Activated CD8-positive, alpha-beta T cell treated with anti-CD3 and anti-CD28 coated beads for 36 hours (primary cell): Measurements from ENCODE around the gene STEAP3. TPM values are rescaled to one million over a fixed set of nuclear protein-coding genes. Genes with fewer than 3 reads are reported as not detected.

Source experiments
- ATAC-seq: fragments of 200-7000 bp; cut with Tn5 transposase; one replicate; pipeline ENCODE4 v1.10.0; 2021; ENCODE audit warnings: mild to moderate bottlenecking, moderate library complexity
- CTCF ChIA-PET: fragments of 350-600 bp; sonication (Branson Sonifier 250); formaldehyde crosslinking; loops from one replicate; lab custom pipeline; 2021; ENCODE audit warnings: antibody characterized with exemption; lab: Charles Lee
- POLR2A ChIA-PET: fragments of 350-600 bp; sonication (Branson Sonifier 250); formaldehyde crosslinking; loops from one replicate; lab custom pipeline; 2021; ENCODE audit warnings: antibody characterized with exemption; lab: Charles Lee
- DNase-seq: peaks from one replicate; pipeline ENCODE4 v3.0.0-alpha.2; 2020
- H3K27ac Mint-ChIP-seq: one replicate; pipeline ENCODE4 v1.8.0; 2021; ENCODE audit warnings: mild to moderate bottlenecking, mixed read lengths
- H3K27me3 Mint-ChIP-seq: one replicate; pipeline ENCODE4 v1.8.0; 2021; ENCODE audit warnings: mixed read lengths
- H3K36me3 Mint-ChIP-seq: one replicate; pipeline ENCODE4 v1.8.0; 2021; ENCODE audit warnings: low read depth, mixed read lengths
- H3K4me1 Mint-ChIP-seq: one replicate; pipeline ENCODE4 v1.8.0; 2021; ENCODE audit warnings: low read depth, mixed read lengths
- H3K4me3 Mint-ChIP-seq: one replicate; pipeline ENCODE4 v1.8.0; 2021; ENCODE audit warnings: mild to moderate bottlenecking, moderate library complexity, mixed read lengths
- H3K9me3 Mint-ChIP-seq: one replicate; pipeline ENCODE4 v1.8.0; 2021; ENCODE audit warnings: mixed read lengths
- intact Hi-C: fragments of 100-400 bp; cut with micrococcal nuclease; formaldehyde crosslinking; loops from one replicate; pipeline ENCODE4 v1.10.0; 2022
- total RNA-seq, 2 experiments: library from RNA; stranded (reverse); gene quantifications; one replicate each; pipeline ENCODE4 v1.2.3, GENCODE V29; 2021
- TF ChIP-seq, protein P1 (sequence below): fragments of 200-600 bp; IDR thresholded peaks from one replicate; pipeline ENCODE4 v1.8.0; 2022; ENCODE audit warnings: antibody characterized with exemption, mild to moderate bottlenecking

The STEAP3 gene
- total RNA-seq, 2 experiments from 2014 or later = 0.18 to 0.34 TPM

DNA sequence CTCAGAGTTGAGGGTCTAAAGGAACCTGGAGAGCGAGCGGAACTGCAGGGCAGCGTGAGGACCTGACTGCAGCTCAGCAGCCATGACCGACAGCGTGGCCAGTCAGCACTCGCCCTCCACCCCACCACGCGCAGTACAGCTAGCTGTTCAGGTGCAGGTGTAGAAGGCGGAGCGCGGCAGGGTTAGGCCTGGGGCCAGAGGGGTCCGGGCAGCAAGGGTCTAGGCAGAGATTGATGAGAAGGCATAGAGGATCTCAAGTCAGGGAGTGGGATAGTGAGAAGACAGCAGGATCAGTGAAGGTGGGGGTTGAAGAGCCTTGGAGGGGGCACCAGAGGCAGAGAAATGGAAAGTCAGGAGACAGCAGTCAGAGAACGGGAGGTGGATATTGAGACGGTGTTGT is 71.0 kb downstream of the STEAP3 start:
- TF ChIP-seq, protein P1, sequence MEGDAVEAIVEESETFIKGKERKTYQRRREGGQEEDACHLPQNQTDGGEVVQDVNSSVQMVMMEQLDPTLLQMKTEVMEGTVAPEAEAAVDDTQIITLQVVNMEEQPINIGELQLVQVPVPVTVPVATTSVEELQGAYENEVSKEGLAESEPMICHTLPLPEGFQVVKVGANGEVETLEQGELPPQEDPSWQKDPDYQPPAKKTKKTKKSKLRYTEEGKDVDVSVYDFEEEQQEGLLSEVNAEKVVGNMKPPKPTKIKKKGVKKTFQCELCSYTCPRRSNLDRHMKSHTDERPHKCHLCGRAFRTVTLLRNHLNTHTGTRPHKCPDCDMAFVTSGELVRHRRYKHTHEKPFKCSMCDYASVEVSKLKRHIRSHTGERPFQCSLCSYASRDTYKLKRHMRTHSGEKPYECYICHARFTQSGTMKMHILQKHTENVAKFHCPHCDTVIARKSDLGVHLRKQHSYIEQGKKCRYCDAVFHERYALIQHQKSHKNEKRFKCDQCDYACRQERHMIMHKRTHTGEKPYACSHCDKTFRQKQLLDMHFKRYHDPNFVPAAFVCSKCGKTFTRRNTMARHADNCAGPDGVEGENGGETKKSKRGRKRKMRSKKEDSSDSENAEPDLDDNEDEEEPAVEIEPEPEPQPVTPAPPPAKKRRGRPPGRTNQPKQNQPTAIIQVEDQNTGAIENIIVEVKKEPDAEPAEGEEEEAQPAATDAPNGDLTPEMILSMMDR = no peak
- no peak overlapping the region for H3K4me3 Mint-ChIP-seq
- no peaks in the 10 kb centered on the region for H3K9me3 Mint-ChIP-seq
- intact Hi-C loops = no loop called here
- H3K36me3 Mint-ChIP-seq = no peaks in the 10 kb centered on the region
- ATAC-seq (no peak), DNase-seq (no peak)
- H3K27ac Mint-ChIP-seq = no peak overlapping the region
- ChIA-PET POLR2A (no interaction called here), CTCF (no interaction called here)
- no peaks in the 10 kb centered on the region for H3K27me3 Mint-ChIP-seq
- no peaks in the 10 kb centered on the region for H3K4me1 Mint-ChIP-seq

DNA sequence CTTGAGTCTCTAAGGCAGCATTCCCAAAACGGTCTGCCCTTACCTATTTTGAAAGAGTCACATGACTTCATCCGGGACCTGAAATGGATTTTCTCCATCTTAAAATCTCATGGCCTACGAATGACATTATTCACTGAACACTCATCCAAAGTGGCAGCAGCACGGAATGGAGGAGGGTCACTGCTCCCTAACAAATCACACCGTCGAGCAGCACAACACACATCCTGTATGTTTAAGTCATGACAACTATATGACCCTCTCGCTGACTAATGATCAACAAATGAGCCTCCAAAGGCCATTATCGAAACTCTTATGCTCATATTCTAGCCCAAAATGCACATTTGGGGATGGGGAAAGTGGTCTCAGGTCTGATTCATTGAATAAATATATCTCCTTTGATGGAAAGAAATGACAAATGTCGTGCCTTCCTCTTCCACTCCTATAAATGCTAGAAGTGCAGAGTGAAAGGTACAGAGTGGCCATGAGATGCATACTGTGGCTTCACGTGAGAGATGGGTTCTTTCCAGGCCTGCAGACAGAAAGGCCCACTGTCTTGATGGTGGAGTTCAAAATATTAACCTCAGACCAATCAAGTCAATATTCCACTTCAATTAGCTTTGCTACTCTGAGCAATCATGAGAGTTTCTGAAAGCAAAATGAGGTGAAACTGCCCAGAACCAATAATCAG is 72.2 kb downstream of the STEAP3 start:
- TF ChIP-seq, protein P1 = no peak
- DNase-seq (no peak), ATAC-seq (no peak)
- Mint-ChIP-seq H3K36me3 (no peaks in the 10 kb centered on the region), H3K4me3 (no peak overlapping the region), H3K27ac (no peak overlapping the region), H3K9me3 (no peaks in the 10 kb centered on the region), H3K27me3 (no peaks in the 10 kb centered on the region), H3K4me1 (no peaks in the 10 kb centered on the region)
- intact Hi-C loops = no loop called here
- POLR2A ChIA-PET = no interaction called here
- CTCF ChIA-PET = no interaction called here

- Mint-ChIP-seq H3K27ac (no peak overlapping the region), H3K4me3 (no peak overlapping the region), H3K27me3 (no peaks in the 10 kb centered on the region), H3K36me3 (peaks cover 2% of the 10 kb centered on the region), H3K9me3 (no peaks in the 10 kb centered on the region), H3K4me1 (no peaks in the 10 kb centered on the region)
- DNase-seq (no peak), ATAC-seq (no peak)
- intact Hi-C loops = no loop called here
- CTCF ChIA-PET = no interaction called here
- POLR2A ChIA-PET = no interaction called here
- TF ChIP-seq, protein P1 = no peak
Observed at GRCh38 chr2:119301413-119301812, 77.8 kb downstream of the STEAP3 start.

GRCh38 chr2:119304847-119305246 is 81.2 kb downstream of the STEAP3 start:
- intact Hi-C loops = no loop called here
- H3K36me3 Mint-ChIP-seq = peaks cover 2% of the 10 kb centered on the region
- no peak overlapping the region for H3K27ac Mint-ChIP-seq
- no peaks in the 10 kb centered on the region for H3K27me3 Mint-ChIP-seq
- ChIA-PET POLR2A (no interaction called here), CTCF (interaction anchor here (1.4 kb wide), 1 partner anchor 423 kb away, joined by 3 read pairs; no protein-coding TSS in a partner anchor)
- H3K4me3 Mint-ChIP-seq = no peak overlapping the region
- DNase-seq (no peak), ATAC-seq (no peak)
- TF ChIP-seq, protein P1 = no peak
- H3K4me1 Mint-ChIP-seq = no peaks in the 10 kb centered on the region
- no peaks in the 10 kb centered on the region for H3K9me3 Mint-ChIP-seq

DNA sequence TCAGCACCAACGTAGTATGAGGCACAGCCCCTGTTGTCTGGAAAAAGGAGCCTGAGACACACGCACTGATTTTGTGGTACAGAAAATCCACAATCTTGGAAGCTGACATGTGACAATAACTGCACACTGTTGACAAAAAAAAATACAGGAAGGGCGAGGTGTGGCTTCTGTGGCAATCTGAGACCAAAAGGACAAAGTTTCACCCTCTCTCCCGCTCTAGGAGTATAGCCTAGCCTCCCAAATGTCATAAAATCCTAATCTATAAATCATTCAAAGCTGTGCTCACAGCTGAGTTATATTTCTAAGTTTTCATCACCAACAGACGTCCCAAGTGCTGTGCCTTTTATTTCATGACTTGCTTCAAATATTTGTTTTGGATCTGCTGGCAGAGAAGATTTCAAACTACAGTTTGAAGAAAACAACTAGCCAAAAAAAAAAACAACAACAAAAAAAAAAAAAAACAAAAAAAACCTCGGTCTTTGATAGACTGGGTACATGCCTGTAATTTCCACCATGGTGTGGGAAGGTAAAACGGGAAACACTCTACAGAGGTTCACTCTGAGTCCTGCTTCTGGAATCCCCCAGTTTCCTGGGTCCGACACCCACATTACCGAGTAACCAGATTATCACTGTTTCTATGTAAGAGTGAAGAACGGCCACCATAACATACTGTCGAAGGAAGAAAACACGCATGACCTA is 82.0 kb downstream of the STEAP3 start:
- TF ChIP-seq, protein P1 = no peak
- ChIA-PET POLR2A (no interaction called here), CTCF (interaction anchor here (1.4 kb wide), 1 partner anchor 424 kb away, joined by 3 read pairs; no protein-coding TSS in a partner anchor)
- Mint-ChIP-seq H3K4me1 (no peaks in the 10 kb centered on the region), H3K27me3 (no peaks in the 10 kb centered on the region), H3K9me3 (no peaks in the 10 kb centered on the region), H3K4me3 (no peak overlapping the region), H3K36me3 (peaks cover 2% of the 10 kb centered on the region), H3K27ac (no peak overlapping the region)
- DNase-seq (no peak), ATAC-seq (no peak)
- intact Hi-C loops = no loop called here
